HG03520 (cell line): ENCODE results near the gene KCNC3.
"Not testable (repeated sequence)": the region's sequence is repeated elsewhere in the genome, so short reads cannot be mapped to it uniquely, and the experiment has no call there.

Source experiments
- ATAC-seq: cut with Tn5 transposase; IDR thresholded peaks from one replicate; pipeline ENCODE4 v1.9.1; 2021; ENCODE audit warnings: mild to moderate bottlenecking, moderate library complexity; ENCODE audit not compliant: unreplicated experiment

Gene KCNC3

GRCh38 chr19:50356691-50357177, 27.6 kb upstream of the KCNC3 start:
- no peak for ATAC-seq

- not testable (repeated sequence) for ATAC-seq
These were observed 24.3 kb upstream of the KCNC3 start for GRCh38 chr19:50353487-50353880.

GRCh38 chr19:50352242-50352641, 23.1 kb upstream of the KCNC3 start:
- no peak for ATAC-seq

- no peak for ATAC-seq
These were observed 20.3 kb upstream of the KCNC3 start for GRCh38 chr19:50349277-50350057.

GRCh38 chr19:50347089-50347581, 18.0 kb upstream of the KCNC3 start:
- not testable (repeated sequence) for ATAC-seq

- ATAC-seq, result no peak
These were observed 15.6 kb upstream of the KCNC3 start for GRCh38 chr19:50344661-50345318.

- ATAC-seq, result no peak
These were observed 12.0 kb upstream of the KCNC3 start for GRCh38 chr19:50341091-50341564.

- no peak for ATAC-seq
These were observed 11.2 kb upstream of the KCNC3 start for GRCh38 chr19:50340331-50340730.

- ATAC-seq, result not testable (repeated sequence)
These were observed 7.9 kb upstream of the KCNC3 start for GRCh38 chr19:50337031-50337430.

GRCh38 chr19:50334741-50335421, 5.7 kb upstream of the KCNC3 start:
- no peak for ATAC-seq

- ATAC-seq, result peak; percentile 12
These were observed 4.8 kb upstream of the KCNC3 start for GRCh38 chr19:50333737-50334617.

- peak; percentile 31 for ATAC-seq
These were observed 4.1 kb upstream of the KCNC3 start for GRCh38 chr19:50333235-50333736.

GRCh38 chr19:50332244-50333038, 3.3 kb upstream of the KCNC3 start:
- ATAC-seq, result no peak

GRCh38 chr19:50331994-50332243, 2.7 kb upstream of the KCNC3 start:
- ATAC-seq, result no peak

- ATAC-seq, result no peak
These were observed 2.2 kb upstream of the KCNC3 start for GRCh38 chr19:50331221-50331993.

- ATAC-seq, result no peak
These were observed 1.3 kb upstream of the KCNC3 start for GRCh38 chr19:50330365-50331078.

GRCh38 chr19:50329926-50330294, 733 bp upstream of the KCNC3 start:
- not testable (repeated sequence) for ATAC-seq

GRCh38 chr19:50328873-50329145, 368 bp downstream of the KCNC3 start:
- peak; percentile 7 for ATAC-seq
